Non-pigmented ciliary epithelial cell (primary cell): ENCODE results near the gene EBP.

Source experiments
- DNase-seq: peaks from one replicate; pipeline ENCODE4 v3.0.0-alpha.2; 2010; ENCODE audit warnings: low read depth

The EBP gene

DNA sequence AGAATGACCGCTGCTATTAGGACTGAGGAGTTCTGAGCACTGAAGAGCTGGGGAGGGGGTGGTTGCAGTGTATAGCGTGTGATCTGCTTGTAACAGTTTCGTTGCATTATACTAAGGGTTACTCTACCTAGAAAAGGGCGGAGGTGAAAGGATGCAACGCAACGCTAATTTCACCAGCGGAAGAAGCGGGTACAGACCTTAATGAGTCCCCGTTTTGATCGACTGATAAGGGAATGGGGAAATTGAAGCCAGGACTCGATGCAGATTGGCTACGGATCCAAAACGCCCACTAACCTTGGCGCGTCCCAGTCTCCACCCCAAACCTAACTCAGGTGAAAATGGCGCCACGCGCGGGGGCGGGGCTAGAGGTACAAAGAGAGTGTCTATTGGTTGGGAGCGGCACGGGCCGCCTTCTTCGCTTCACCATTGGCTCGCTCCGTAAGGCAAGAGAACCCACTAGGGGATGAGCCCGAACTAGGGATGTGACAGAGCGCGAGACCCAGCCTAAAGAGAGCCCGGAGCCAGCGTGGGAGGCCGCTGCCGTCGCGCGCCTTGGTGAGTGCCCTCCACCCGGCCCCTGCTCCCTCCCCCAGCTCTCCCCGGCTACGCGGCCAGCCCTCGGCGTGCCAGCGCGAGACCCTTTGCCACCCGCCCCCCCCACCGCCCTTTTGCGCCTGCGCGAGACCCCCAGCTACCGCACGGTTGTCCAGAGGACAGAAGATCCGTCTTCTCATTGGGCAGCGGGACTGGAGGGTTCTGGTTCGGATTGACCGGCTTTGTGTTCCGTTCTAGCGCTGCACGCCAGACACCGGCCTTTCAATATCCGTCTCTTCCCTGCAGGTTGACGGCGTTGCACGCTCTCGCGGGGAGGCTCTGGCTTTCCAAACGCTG is at the start of gene EBP:
Gene EBP, plus strand, starts transcription at position 456 of the 891 bp plus-strand sequence. CDS start 1,964 bp downstream, outside the sequence.
- peak; percentile 36 for DNase-seq

DNA sequence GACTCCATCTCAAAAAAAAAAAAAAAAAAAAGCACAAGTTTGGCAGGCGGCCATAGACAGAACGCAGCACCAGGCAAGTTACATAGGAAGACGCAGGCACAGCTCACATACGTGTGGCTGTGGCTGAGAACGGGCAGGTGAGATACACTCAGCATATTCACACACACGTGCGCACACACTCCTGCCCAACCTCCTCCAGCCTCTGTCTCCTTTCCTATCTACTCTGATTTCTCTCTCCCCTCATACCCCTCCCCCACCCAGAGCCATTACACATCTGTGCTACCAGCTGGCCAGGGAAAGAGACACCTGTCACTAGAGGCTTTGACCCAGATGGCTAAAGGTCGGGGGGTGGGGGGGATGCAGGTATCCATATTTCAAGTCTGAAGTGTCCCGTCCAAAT is 49.4 kb upstream of the EBP start:
- DNase-seq = no peak

DNA sequence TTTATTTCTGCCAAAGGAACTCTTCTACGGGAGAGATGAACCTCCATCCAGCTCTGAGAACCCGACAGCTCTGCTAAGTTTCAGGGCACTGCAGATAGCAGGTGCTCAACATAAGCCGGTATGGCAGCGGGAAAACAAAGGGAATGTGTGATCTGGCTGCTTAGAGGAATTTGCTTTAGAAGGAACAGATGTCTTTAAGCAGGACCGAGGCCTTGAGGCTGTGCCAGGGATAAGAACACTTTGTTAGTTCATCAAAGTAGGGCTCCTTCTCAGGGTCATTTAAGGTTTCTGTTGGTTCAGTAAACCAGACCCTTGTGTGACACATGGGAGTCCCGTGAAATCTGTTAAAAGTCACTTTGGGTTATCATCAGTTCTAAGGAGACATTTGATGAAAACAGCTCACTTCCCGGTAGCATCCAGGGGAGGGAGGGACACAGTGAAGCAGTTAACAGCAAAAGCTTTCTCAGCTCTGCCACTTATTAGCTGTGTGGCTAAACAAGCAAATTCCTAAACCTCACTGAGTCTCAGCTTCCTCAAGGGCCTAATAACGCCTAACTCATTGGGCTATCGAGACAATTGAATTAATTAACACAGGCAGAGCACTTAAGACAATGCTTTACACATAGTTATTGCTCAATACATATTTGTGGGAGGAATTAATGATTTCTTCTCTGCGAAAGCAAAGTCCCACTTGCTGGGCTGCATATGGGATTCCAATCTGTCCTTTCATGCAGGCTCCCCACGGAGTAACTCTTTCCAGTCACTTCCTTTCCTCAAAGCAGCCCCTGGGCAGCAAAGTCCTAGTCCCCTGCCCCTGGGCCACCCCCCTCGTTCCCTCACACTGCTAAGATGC is 48.5 kb upstream of the EBP start:
- DNase-seq = no peak

DNA sequence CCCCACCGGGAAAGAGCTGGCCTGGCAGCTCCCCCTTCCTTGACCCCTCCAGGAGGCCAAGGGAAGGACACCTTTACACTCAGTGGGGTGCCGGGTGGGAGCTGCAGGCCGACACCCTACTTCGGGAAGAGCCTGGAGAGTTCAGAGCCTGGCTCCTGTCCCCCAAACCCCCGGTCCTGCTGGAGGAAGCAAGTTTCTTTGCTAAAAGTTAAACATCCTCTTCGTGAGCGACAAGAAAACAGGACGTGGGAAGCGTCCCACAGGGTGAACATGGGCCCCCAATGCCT is 48.0 kb upstream of the EBP start:
- DNase-seq = no peak

DNA sequence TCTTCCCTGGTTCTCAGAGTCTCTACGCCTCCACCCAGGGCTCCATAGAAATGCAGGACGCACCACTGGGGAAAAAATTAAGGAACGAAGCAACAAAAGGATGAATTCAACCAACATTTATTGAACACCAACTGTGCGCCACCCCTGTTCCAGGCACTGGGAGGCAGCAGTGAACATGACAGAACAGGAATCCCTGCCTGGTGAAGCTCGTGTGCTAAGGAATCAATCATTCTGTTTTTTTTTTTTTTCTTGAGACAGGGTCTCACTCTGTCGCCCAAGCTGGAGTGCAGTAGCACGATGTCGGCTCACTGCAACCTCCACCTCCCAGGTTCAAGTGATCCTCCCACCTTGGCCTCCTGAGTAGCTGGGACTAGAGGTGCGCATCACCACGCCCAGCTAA is 47.5 kb upstream of the EBP start:
- no peak for DNase-seq

DNA sequence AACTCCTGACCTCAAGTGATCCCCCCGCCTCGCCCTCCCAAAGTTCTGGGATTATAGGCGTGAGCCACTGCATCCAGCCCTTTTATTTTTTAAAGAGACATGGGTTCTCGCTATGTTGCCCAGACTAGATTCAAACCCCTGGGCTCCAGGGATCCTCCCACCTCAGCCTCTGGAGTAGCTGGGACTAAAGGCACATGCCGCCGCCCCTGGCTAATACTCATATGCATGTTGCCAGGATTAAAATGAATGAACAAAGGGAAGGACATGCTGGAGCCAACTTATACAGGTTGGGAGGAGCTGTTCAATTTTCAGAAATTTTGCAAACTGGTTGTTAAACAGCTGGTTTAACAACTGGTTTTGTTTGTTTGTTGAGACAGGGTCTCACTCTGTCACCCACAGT is 47.0 kb upstream of the EBP start:
- no peak for DNase-seq

DNA sequence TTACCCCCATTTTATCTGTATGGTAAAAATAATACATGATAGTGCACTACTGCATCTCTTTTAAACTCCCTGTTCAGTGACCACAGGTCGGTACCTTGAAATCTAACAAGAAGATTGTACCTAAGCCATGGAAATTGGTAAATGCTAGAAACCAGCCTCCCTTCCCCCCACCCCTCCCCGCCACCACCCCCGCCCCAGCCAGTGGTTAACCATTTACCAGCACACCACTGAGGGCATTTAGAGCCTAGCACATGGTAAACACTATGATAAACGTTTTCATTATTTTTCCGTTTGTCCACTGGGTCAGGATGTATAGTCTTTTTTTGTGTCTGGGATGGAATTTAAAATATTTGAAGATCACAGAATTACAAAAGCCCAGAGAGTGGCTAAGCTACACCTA is 46.3 kb upstream of the EBP start:
- no peak for DNase-seq

DNA sequence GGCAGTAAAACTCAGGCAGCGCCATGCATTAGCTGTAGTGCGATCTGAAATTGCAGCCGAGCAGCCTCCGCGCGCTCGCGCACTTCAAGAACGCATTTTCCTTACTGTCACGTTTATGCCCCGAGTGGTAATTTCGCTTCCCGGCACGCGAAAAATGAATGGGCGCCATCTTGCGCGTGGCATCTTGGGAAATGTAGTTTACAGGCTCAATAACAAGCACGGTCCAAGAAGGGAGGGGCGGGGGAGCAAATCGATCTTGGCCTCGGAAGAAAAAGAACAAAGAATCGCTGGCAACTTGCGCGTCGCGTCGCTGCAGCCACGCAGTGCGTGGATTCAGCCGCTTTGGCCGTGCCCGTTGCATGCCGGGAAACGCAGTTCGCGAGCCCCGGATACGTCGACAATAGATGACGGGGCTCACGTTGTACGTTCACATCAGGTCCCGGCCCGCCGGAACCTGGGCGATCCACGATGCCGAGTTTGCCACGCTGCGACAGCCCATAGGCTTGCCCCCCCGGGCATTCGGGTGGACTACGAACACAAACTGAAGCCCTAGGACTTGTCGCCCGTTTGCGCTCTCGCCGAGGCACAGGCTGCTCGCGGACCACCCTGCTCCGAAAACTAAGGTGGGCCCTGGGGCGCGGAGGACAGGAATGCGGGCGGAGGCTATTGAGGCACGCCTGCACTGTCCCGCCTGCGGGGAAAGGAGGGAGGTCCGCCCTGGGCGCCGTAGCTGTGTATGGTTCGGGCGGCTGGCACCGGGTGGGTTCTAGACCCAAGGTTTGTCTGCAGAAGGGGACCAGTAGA is 45.6 kb upstream of the EBP start, which contains the start of gene FTSJ1:
Gene FTSJ1, plus strand, starts transcription at position 426 of the 804 bp plus-strand sequence. CDS start 1,849 bp downstream, outside the sequence.
- DNase-seq = peak; percentile 67

DNA sequence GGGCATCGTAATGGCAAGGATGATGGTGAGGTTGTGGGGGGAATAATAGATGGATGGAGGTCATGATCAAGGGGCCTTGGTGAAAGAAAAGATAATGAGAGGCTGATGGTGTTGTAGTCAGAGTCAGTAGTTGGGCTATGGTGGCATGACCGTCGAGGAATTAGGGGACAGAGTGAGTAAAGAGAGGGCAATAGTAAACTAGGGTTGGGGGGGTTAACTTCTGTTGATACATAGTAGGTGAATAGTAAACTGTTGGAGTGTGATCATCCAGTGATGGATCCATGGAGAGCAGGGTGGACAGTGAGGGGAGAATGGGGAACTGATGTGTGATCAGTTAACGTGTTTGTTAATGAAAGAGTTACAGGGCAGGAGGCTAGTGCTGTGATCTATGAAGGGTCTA is 44.7 kb upstream of the EBP start:
- DNase-seq = no peak

DNA sequence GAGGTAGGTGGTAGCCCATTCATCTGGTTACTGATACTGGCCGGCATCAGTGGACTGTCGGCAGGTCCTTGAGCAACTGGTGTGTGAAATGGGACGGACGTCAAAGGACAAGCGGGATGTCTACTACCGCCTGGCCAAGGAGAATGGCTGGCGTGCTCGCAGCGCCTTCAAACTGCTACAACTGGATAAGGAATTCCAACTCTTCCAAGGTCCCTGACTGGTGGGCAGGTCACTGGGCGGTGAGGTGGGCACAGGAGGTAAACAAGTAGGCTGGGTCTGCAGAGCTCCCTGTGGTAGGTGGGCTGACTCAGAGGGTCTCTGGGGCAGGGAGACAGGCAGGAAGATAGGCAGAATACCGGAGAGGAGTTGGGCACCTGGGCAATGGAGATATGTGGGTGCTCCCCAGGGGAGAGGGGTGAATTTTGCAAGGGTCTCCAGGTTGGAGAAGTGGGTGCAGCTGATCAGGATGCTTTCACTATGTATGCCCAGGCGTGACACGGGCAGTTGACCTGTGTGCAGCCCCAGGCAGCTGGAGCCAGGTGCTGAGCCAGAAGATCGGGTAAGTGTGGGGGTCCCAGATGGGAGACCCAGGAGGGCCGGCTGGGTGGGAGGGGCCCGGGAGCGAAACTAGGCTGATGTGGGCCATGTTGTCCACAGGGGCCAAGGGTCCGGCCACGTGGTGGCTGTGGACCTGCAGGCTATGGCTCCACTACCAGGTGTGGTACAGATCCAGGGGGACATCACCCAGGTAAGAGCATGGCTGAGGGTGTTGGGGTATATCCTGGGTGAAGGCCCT is 43.5 kb upstream of the EBP start:
- DNase-seq = no peak

DNA sequence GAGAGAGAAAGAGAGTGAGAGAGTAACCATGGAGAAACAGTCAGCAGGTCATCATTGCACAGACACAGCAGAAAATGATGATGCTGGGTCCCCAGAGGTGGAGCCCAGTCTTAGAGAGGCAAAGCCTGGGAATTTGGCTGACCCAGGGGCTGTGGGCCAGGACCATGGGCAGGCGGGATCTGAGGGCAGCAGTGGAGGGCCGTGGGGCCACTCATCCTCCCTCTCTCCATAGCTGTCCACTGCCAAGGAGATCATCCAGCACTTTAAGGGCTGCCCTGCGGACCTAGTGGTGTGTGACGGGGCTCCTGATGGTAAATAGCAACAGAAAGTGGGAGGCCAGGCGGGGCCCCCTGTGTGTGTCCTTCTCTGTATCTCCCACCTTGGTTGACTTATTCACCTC is 42.8 kb upstream of the EBP start:
- DNase-seq = no peak

DNA sequence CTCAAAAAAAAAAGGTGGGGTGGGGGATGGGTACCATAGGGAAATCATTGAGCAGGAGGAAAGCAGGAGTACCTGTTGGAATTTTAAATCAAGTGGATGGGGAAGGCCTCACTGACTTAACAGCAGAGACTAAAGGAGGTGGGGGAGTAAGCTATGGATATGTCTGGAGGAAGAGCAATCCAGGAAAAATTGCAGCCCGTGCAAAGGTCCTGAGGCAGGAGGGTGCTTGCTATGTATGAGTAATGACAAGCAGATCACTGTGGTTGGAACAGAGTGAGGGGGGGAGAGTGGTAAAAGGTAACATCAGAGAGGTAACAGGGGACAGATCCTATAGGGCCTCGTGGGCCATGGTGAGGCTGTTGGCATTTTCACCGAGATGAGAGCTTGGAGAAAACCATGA is 41.5 kb upstream of the EBP start:
- DNase-seq = no peak

DNA sequence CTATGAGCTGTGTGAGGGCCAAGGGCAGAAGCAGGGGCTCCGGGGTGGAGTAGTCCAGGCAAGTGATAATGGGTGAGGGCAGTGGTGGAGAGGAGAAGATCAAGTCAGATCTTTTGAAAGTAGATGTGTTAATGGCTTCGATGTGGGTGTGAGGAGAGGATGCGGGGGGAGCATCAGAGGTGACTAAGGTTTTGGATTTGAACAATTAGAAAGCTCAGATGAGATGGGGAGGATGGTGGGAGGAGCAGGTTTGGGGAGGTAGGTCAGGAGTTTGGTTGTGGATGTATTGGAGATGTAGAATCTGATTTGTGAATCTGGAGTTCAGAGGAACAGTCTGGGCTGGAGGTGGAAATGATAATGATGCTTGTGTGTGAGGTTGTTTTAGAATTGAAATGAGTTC is 41.0 kb upstream of the EBP start:
- no peak for DNase-seq

DNA sequence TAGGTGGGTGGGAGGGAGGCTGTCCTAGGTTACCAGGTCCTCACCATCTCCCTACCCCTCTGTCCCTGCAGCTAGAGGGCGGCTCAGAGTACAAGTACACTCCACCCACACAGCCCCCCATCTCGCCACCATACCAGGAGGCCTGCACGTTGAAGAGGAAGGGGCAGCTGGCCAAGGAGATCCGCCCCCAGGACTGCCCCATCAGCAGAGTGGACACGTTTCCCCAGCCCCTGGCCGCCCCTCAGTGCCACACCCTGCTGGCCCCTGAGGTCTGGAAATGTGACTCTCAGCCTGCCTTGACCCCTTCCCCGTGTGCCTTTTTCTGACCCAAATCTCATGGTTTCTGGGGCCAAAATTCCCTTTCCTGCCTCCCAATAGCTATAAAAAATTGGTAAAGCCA is 39.1 kb upstream of the EBP start:
- DNase-seq = no peak

DNA sequence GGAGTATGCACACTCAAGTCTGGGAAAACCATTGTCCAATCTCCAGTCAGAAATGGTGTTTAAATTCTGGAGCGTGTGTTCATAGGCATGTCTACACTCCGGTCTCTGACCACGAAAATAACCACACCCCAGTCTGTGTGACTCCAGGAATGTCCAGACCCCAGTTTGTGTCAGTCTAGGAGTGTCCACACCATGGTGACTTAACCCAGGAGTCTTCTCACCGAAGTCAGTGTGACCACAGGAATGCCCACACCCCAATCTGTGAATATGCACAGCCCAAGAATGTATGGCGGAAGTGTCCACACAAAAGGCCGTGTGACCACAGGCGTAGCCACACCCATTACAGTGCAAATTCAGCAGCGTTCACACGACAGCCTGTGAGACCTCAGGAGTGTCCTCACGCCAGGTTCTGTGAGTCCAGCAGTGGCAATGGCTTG is 34.2 kb upstream of the EBP start:
- peak; percentile 97 for DNase-seq

DNA sequence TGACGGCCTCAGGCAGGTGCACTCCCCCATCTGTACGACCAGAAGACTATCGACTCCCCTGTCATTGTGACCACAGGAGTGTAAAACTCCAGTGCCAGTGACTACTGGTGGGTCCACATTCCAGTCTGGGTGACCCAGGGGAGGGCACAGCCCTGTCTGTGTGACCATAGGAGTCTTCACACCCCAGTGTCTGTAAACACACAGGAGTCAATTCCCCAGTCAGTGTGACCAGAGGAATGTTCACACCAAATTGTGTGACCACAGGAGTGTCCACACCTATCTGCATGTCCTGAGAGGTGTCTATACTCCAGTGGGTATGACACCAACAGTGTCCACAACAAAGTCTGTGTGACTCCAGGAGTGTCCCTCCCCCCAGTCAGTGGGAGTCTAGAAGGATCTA is 33.6 kb upstream of the EBP start:
- no peak for DNase-seq

DNA sequence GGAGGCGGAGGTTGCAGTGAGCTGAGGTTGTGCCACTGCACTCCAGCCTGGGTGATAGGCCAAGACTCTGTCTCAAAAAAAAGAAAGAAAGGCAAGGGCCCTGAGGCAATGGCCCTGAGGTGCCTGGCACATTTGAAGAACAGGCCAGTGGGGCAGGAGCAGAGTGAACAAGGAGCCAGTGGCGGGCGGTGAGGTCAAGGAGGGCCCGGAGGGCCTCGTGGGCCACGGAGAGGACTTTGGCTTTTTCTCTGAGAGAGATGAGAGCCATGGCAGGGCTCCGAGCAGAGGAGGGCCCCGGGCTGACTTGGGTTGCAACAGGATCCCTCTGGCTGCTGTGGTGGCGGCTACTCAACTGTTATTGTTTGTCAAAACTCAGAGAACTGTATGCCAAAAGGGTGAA is 32.3 kb upstream of the EBP start:
- no peak for DNase-seq

DNA sequence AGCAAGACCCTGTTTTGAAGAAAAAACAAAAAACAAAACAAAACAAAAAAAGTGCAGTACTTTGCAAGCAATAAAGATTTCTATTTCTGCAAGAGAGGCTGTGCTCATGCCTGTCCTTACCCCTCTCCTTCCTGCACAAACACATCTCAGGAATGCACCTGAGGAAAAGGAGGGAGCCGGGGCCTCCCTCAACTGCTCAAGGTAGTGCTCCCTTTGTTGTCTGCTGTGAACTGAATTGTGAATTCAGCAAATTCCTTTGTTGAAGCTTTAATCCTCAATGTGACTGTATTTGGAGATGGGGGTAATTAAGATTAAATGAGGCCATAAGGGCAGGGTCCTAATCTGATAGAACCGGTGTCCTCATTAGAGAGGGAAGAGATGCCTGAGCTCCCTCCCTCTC is 31.7 kb upstream of the EBP start:
- no peak for DNase-seq

DNA sequence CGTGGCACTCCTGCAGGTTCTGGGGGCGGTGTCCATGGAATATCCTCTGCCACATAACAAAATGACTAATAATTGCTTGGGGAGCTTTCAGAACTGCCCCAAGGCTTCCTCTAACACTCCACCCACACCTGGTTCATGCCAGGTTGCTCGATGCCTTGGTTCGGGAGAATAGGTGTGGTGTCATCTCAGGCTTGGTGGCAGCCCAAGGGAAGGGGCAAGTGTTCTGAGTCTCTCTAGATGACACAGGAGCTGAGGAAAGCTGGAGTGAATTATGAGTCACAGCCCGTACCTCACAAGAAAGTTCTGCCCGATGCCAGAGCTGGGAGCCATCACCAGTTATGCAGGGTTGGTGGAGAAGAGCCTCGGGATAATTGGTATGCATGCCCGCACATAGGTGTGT is 30.9 kb upstream of the EBP start:
- DNase-seq = no peak

DNA sequence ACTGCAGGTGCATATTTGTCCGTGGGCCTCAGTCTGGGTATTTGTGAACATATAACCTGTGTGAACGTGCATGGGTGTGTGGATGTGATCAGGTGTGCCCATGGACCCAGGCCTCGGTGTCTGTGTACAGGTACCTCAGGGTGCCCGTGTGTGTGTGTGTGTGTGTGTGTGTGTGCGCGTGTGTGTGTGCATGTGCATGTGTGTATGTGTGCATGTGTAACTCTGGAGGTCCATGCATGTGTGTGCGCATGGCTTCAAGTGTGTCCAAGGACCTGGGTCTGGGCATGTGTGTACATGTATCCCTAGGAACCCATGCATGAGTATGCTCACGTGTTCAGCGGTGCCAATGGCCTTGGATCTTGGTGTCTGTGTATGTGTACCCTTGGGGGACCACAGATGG is 29.8 kb upstream of the EBP start:
- no peak for DNase-seq

DNA sequence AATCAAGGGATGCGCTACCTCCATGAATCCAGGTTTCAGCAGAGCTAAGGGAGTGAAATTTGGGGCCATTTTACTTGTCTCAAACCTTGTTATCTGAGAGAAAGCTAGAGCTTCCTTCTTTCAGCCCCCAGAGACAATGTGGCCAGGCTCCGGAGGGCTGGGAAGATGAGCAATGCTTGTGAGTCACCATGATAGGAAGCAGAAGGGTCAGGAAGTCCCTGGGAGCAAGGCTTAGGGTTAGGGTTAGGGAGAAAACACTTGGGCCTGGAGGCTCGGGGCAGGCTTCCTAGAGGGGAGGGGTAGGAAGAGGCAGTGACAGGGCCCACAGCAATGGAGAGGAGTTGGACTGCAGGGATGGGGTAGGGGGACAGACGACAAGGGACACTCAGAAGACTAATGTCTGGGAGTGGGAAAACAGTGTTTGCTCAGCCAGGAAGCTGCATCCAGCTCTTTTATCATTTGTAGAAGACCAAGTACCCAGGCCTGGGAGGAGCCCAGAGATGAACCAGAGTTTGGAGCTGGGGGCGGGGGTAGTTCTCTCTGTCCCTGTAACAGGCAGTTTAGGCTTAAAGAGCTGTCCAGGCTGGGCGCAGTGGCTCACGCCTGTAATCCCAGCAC is 29.2 kb upstream of the EBP start:
- no peak for DNase-seq
